Measurements from ENCODE around the gene ELFN2. TPM values are rescaled to one million over a fixed set of nuclear protein-coding genes. Genes with fewer than 3 reads are reported as not detected.
A peak's percentile ranks its signal among the peaks of the same experiment; 100 is the strongest.

The ELFN2 gene
- polyA plus RNA-seq, 3 donors = 0.01 TPM; not detected in 2

DNA sequence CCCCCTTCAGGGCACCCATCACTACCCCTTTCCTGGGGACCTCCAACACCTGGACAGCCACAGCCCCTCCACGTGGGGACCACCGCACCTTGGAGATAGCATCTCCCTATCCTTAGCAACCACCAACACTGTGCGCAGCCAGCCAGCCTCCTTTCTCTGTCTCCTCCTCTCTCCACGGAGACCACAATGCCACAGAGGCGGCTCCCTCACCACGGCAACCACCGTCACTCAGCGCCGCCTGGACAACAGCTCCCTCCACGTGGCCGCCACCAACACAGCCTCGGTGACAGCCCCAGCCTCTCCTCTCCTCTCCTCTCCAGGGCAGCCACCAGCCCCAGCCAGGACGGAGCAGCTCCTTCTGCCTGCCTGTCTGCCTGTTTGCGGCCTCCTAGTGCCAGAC, 10.5 kb downstream of the ELFN2 start:
- no peak overlapping the region for H3K27ac ChIP-seq (ENCODE audit: low read depth in 1 of 2, low read length in 2 of 2)
- no peak overlapping the region for H3K4me2 ChIP-seq (replicated peaks; ENCODE audit: extremely low read depth, low read length, poor library complexity, severe bottlenecking)
- no peak overlapping the region for H3K4me3 ChIP-seq (replicated peaks in 1 of 3; ENCODE audit: low read depth in 2 of 3, low read length in 3 of 3)
- Mint-ChIP-seq H3K36me3 (peaks cover 14% of the 10 kb centered on the region in 2 donors), H3K4me3 (peak overlapping the region in 1 of 2 donors; percentile 75), H3K9me3 (peaks cover 0 to 19% (median 9%) of the 10 kb centered on the region in 7 donors), H3K27ac (peak overlapping the region in 2 of 7 donors; percentile 35 to 66), H3K27me3 (ENCODE audit: low read depth in 3 of 3) (peaks cover 72 to 98% (median 87%) of the 10 kb centered on the region in 3 donors), H3K4me1 (peaks cover 46% of the 10 kb centered on the region)
- 11% methylated on average over 13 of the region's 14 CpGs for WGBS (ENCODE audit: insufficient coverage)
- peaks cover 20 to 80% of the 10 kb centered on the region in 2 donors for H3K27me3 ChIP-seq (ENCODE audit: control insufficient read depth in 2 of 2, insufficient read depth in 2 of 2, low read length in 2 of 2)
- peaks cover 41 to 47% of the 10 kb centered on the region in 2 donors for H3K4me1 ChIP-seq (ENCODE audit: control insufficient read depth in 1 of 2, insufficient read depth in 2 of 2, low read length in 2 of 2)
- no peaks in the 10 kb centered on the region for H3K36me3 ChIP-seq (replicated peaks in 1 of 2; ENCODE audit: control insufficient read depth in 1 of 2, insufficient read depth in 2 of 2, low read length in 2 of 2)
- DNase-seq = peak in 1 of 3 donors; percentile 24
- no peaks in the 10 kb centered on the region for H3K79me2 ChIP-seq (ENCODE audit: insufficient read depth, low read length)
- TF ChIP-seq, protein P1, sequence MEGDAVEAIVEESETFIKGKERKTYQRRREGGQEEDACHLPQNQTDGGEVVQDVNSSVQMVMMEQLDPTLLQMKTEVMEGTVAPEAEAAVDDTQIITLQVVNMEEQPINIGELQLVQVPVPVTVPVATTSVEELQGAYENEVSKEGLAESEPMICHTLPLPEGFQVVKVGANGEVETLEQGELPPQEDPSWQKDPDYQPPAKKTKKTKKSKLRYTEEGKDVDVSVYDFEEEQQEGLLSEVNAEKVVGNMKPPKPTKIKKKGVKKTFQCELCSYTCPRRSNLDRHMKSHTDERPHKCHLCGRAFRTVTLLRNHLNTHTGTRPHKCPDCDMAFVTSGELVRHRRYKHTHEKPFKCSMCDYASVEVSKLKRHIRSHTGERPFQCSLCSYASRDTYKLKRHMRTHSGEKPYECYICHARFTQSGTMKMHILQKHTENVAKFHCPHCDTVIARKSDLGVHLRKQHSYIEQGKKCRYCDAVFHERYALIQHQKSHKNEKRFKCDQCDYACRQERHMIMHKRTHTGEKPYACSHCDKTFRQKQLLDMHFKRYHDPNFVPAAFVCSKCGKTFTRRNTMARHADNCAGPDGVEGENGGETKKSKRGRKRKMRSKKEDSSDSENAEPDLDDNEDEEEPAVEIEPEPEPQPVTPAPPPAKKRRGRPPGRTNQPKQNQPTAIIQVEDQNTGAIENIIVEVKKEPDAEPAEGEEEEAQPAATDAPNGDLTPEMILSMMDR (IDR thresholded peaks at IDR 0.05) = no peak
- peaks cover 0 to 8% of the 10 kb centered on the region in 2 donors for H3K9me3 ChIP-seq (replicated peaks in 1 of 2; ENCODE audit: control insufficient read depth in 1 of 2, insufficient read depth in 1 of 2, low read length in 2 of 2)
- no peak overlapping the region for H3K9ac ChIP-seq (ENCODE audit: insufficient read depth, low read length, poor library complexity, severe bottlenecking)
- intact Hi-C loops (cut with micrococcal nuclease) = no loop called here
- H4K20me1 ChIP-seq (ENCODE audit: insufficient read depth, low read length) = no peaks in the 10 kb centered on the region
- no peak overlapping the region for H2AFZ ChIP-seq (ENCODE audit: insufficient read depth, low read depth, low read length, poor library complexity, severe bottlenecking)

DNA sequence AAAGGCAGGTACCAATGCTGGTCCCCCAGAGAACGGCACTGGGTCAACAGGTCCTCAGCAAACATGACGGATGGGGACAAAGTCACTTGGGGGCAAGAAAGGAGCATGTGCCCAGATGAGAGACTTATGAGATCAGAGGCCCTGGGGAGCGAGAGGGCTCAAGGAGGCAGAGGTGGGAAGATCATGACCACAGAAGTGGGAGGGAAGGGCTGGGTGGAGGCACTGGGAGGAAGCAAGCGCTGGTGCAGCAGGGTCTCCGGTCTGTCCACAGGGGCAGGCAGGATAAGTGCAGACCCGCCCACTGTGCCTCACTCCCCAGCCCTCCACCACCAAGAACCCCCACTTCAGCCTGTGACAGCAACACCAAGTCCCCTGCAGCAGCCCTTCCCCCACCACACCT, 10.9 kb downstream of the ELFN2 start:
- Histone ChIP-seq H3K27ac (ENCODE audit: low read depth in 1 of 2, low read length in 2 of 2) (no peak overlapping the region), H3K4me3 (replicated peaks in 1 of 3; ENCODE audit: low read depth in 2 of 3, low read length in 3 of 3) (no peak overlapping the region), H2AFZ (ENCODE audit: insufficient read depth, low read depth, low read length, poor library complexity, severe bottlenecking) (no peak overlapping the region), H3K4me2 (replicated peaks; ENCODE audit: extremely low read depth, low read length, poor library complexity, severe bottlenecking) (no peak overlapping the region), H3K27me3 (ENCODE audit: control insufficient read depth in 2 of 2, insufficient read depth in 2 of 2, low read length in 2 of 2) (peaks cover 20 to 75% of the 10 kb centered on the region in 2 donors), H4K20me1 (ENCODE audit: insufficient read depth, low read length) (no peaks in the 10 kb centered on the region), H3K9me3 (replicated peaks in 1 of 2; ENCODE audit: control insufficient read depth in 1 of 2, insufficient read depth in 1 of 2, low read length in 2 of 2) (peaks cover 0 to 8% of the 10 kb centered on the region in 2 donors), H3K36me3 (replicated peaks in 1 of 2; ENCODE audit: control insufficient read depth in 1 of 2, insufficient read depth in 2 of 2, low read length in 2 of 2) (no peaks in the 10 kb centered on the region), H3K4me1 (ENCODE audit: control insufficient read depth in 1 of 2, insufficient read depth in 2 of 2, low read length in 2 of 2) (peaks cover 38 to 46% of the 10 kb centered on the region in 2 donors), H3K79me2 (ENCODE audit: insufficient read depth, low read length) (no peaks in the 10 kb centered on the region), H3K9ac (ENCODE audit: insufficient read depth, low read length, poor library complexity, severe bottlenecking) (no peak overlapping the region)
- TF ChIP-seq, protein P1 (IDR thresholded peaks at IDR 0.05) = no peak
- peaks cover 41% of the 10 kb centered on the region for H3K4me1 Mint-ChIP-seq
- H3K27me3 Mint-ChIP-seq (ENCODE audit: low read depth in 3 of 3) = peaks cover 69 to 97% (median 87%) of the 10 kb centered on the region in 3 donors
- H3K27ac Mint-ChIP-seq = peak overlapping the region in 2 of 7 donors; percentile 3 to 66
- intact Hi-C loops (cut with micrococcal nuclease) = no loop called here
- peak overlapping the region in 1 of 2 donors; percentile 75 for H3K4me3 Mint-ChIP-seq
- DNase-seq = no peak
- peaks cover 0 to 19% (median 9%) of the 10 kb centered on the region in 7 donors for H3K9me3 Mint-ChIP-seq
- H3K36me3 Mint-ChIP-seq = peaks cover 14% of the 10 kb centered on the region in 2 donors
- WGBS (ENCODE audit: insufficient coverage) = 20% methylated on average over 5 of the region's 6 CpGs
